Stomach (tissue), 9 donors: ENCODE results near the gene SORCS3. TPM values are rescaled to one million over a fixed set of nuclear protein-coding genes. Genes with fewer than 3 reads are reported as not detected.

ENCODE experiments used
- DNase-seq, 2 donors: peaks; one replicate each; pipeline versions ENCODE4 v3.0.0 to v3.0.0-alpha.2; 2013 to 2019
- H3K27ac ChIP-seq, 5 donors: fragments of 200-600 bp in 4 of 5; sonication (generic) in 4 of 5; one replicate each; pipeline ENCODE4 v1.5.1; 2013 to 2019; ENCODE audit warnings: mild to moderate bottlenecking in 1 of 5, moderate library complexity in 1 of 5
- H3K27me3 ChIP-seq, 3 donors: fragments of 200-600 bp; sonication (generic); one replicate each; pipeline ENCODE4 v1.5.1; 2017 to 2019; ENCODE audit warnings: mixed run types in 1 of 3
- H3K36me3 ChIP-seq, 4 donors: fragments of 200-600 bp; sonication (generic); 1 replicate in 3 of 4; 2 replicates in 1 of 4; pipeline ENCODE4 v1.5.1; 2016 to 2019
- H3K4me1 ChIP-seq, 4 donors: fragments of 200-600 bp; sonication (generic); one replicate each; pipeline ENCODE4 v1.5.1; 2016 to 2019
- H3K4me3 ChIP-seq, 4 donors: fragments of 200-600 bp; sonication (generic) in 3 of 4; one replicate each; pipeline ENCODE4 v1.5.1; 2016 to 2019; ENCODE audit warnings: mild to moderate bottlenecking in 1 of 4
- H3K9me3 ChIP-seq, 4 donors: fragments of 200-600 bp; sonication (generic); one replicate each; pipeline ENCODE4 v1.5.1; 2016 to 2019
- CTCF ChIP-seq, 7 experiments: fragments of 450-650 bp in 4 of 7; fragments of 200-600 bp in 3 of 7; sonication (generic) in 3 of 7; IDR thresholded peaks; one replicate each; pipeline ENCODE4 v1.5.1; 2016 to 2019; ENCODE audit warnings: antibody characterized with exemption in 7 of 7, control low read depth in 2 of 7, mild to moderate bottlenecking in 1 of 7
- EP300 ChIP-seq: sonication (generic); formaldehyde crosslinking; IDR thresholded peaks from one replicate; pipeline ENCODE4 v1.6.1; 2017; ENCODE audit warnings: antibody characterized with exemption
- POLR2A ChIP-seq, 4 donors: fragments of 450-650 bp; IDR thresholded peaks; one replicate each; pipeline ENCODE4 v1.6.1; 2016; ENCODE audit warnings: antibody characterized with exemption in 4 of 4, control low read depth in 2 of 4, mild to moderate bottlenecking in 1 of 4, moderate library complexity in 1 of 4
- POLR2AphosphoS5 ChIP-seq, 3 donors: sonication (generic); formaldehyde crosslinking; IDR thresholded peaks; one replicate each; pipeline ENCODE4 v1.6.1; 2016; ENCODE audit warnings: antibody characterized with exemption in 3 of 3
- WGBS, 5 donors: extraction: QIAGEN DNeasy Blood & Tissue Kit in 3 of 5; methylation state at CpG; one replicate each; pipeline versions ENCODE4 v1.1.5 to v1.1.7; 2013 to 2018; 5-methylcytosine and 5-hydroxymethylcytosine counted together
- intact Hi-C: fragments of 100-400 bp; cut with DNase I; formaldehyde crosslinking; loops from one replicate; pipeline ENCODE4 v1.15.1; 2023; ENCODE audit warnings: low total_unique reads
- polyA plus RNA-seq, 3 donors: library from polyadenylated mRNA; stranded (reverse); fragments of 200-250 nt; gene quantifications; one replicate each; pipeline ENCODE4 v1.2.3, GENCODE V29; 2013
- total RNA-seq, 5 donors: library from RNA; depleted of rRNA; stranded (reverse); fragments of >200 nt; gene quantifications; one replicate each; pipeline versions ENCODE4 v1.1.0 to v1.2.3, GENCODE V29; 2014 to 2016
- donor health status: healthy with polysubstance abuse.
- donor health status: Bipolar disorder and iron deficiency.
- donor health status: healthy.

Gene SORCS3
- total and polyA plus RNA-seq, 8 donors: 0.06 to 2.6 (median 0.20) TPM; not detected in 4

GRCh38 chr10:105073999-105074398 is 432.9 kb downstream of the SORCS3 start:
- no peak for DNase-seq
- no peaks in the 10 kb centered on the region for H3K27me3 ChIP-seq
- H3K27ac ChIP-seq: no peak overlapping the region
- TF ChIP-seq POLR2A (IDR thresholded peaks at IDR 0.05): no peak
- no peak overlapping the region for H3K4me3 ChIP-seq
- no peaks in the 10 kb centered on the region for H3K4me1 ChIP-seq
- H3K9me3 ChIP-seq: no peaks in the 10 kb centered on the region
- no peaks in the 10 kb centered on the region for H3K36me3 ChIP-seq
- intact Hi-C loops: no loop called here
- 67 to 87% (median 79%) methylated on average over 4 of the region's 4 CpGs for WGBS, 5 donors

GRCh38 chr10:105075031-105075430 is 433.9 kb downstream of the SORCS3 start:
- WGBS, 5 donors: 48 to 75% (median 56%) methylated on average over 1 of the region's 1 CpG
- no peaks in the 10 kb centered on the region for H3K27me3 ChIP-seq
- no peak overlapping the region for H3K27ac ChIP-seq
- H3K36me3 ChIP-seq: no peaks in the 10 kb centered on the region
- H3K9me3 ChIP-seq: no peaks in the 10 kb centered on the region
- no peak overlapping the region for H3K4me3 ChIP-seq
- no peaks in the 10 kb centered on the region for H3K4me1 ChIP-seq
- TF ChIP-seq EP300 (no peak), POLR2AphosphoS5 (IDR thresholded peaks at IDR 0.05) (no peak), POLR2A (IDR thresholded peaks at IDR 0.05) (no peak), CTCF (IDR thresholded peaks at IDR 0.05) (no peak)
- intact Hi-C loops: no loop called here
- DNase-seq: no peak

GRCh38 chr10:105085980-105086379 is 444.9 kb downstream of the SORCS3 start:
- 51 to 80% (median 66%) methylated on average over 2 of the region's 2 CpGs for WGBS, 5 donors
- no peaks in the 10 kb centered on the region for H3K36me3 ChIP-seq
- no peaks in the 10 kb centered on the region for H3K27me3 ChIP-seq
- intact Hi-C loops: no loop called here
- no peaks in the 10 kb centered on the region for H3K9me3 ChIP-seq
- H3K4me1 ChIP-seq: no peaks in the 10 kb centered on the region
- H3K27ac ChIP-seq: no peak overlapping the region
- TF ChIP-seq CTCF (IDR thresholded peaks at IDR 0.05) (no peak), POLR2AphosphoS5 (IDR thresholded peaks at IDR 0.05) (no peak), POLR2A (IDR thresholded peaks at IDR 0.05) (no peak), EP300 (no peak)
- H3K4me3 ChIP-seq: no peak overlapping the region
- no peak for DNase-seq

- H3K9me3 ChIP-seq: no peaks in the 10 kb centered on the region
- no peak overlapping the region for H3K27ac ChIP-seq
- intact Hi-C loops: no loop called here
- TF ChIP-seq EP300: no peak
- no peak for TF ChIP-seq POLR2A (IDR thresholded peaks at IDR 0.05)
- TF ChIP-seq CTCF (IDR thresholded peaks at IDR 0.05): no peak
- no peak for TF ChIP-seq POLR2AphosphoS5 (IDR thresholded peaks at IDR 0.05)
- no peaks in the 10 kb centered on the region for H3K27me3 ChIP-seq
- DNase-seq: no peak
- WGBS, 5 donors: 84 to 88% (median 86%) methylated on average over 1 of the region's 1 CpG
- no peak overlapping the region for H3K4me3 ChIP-seq
- H3K36me3 ChIP-seq: no peaks in the 10 kb centered on the region
- H3K4me1 ChIP-seq: no peaks in the 10 kb centered on the region
Measured at GRCh38 chr10:105094048-105094447, 453.0 kb downstream of the SORCS3 start.

GRCh38 chr10:105096316-105096715 is 455.2 kb downstream of the SORCS3 start:
- 53 to 66% (median 55%) methylated on average over 3 of the region's 3 CpGs for WGBS, 5 donors
- intact Hi-C loops: no loop called here

More at GRCh38 chr10:105096316-105096715, 455.2 kb downstream of the SORCS3 start:
- Histone ChIP-seq H3K27ac (no peak overlapping the region), H3K4me3 (no peak overlapping the region), H3K36me3 (no peaks in the 10 kb centered on the region), H3K9me3 (no peaks in the 10 kb centered on the region), H3K4me1 (no peaks in the 10 kb centered on the region), H3K27me3 (no peaks in the 10 kb centered on the region)
- DNase-seq: peak in 1 of 2 donors; percentile 9
- TF ChIP-seq EP300 (no peak), POLR2A (IDR thresholded peaks at IDR 0.05) (no peak), POLR2AphosphoS5 (IDR thresholded peaks at IDR 0.05) (no peak), CTCF (IDR thresholded peaks at IDR 0.05) (no peak)
